Measurements from ENCODE around the gene NFYB.
"Not testable (repeated sequence)": the region's sequence is repeated elsewhere in the genome, so short reads cannot be mapped to it uniquely, and the experiment has no call there.

The NFYB gene

DNA sequence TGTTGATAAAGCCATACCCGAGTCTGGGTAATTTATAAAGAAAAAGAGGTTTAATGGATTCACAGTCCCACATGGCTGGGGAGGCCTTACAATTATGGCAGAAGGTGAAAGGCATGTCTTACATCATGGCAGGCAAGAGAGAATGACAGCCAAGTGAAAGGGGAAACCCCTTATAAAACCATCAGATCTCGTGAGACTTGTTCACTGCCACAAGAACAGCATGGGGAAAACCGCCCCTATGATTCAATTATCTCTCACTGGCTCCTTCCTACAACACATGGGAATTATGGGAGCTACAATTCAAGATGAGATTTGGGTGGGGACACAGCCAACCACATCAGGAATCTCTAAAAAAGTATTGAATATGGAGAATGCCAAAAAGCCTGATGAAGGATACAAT is 25.0 kb upstream of the NFYB start:
- H3K4me1 ChIP-seq (ENCODE audit: control insufficient read depth in 2 of 2, insufficient read depth in 2 of 2, low read length in 2 of 2); H3K27me3 ChIP-seq (ENCODE audit: control insufficient read depth in 2 of 2, insufficient read depth in 2 of 2, low read length in 2 of 2); H3K27ac ChIP-seq (ENCODE audit: low read depth in 2 of 2, low read length in 2 of 2); H3K9me3 ChIP-seq (ENCODE audit: control insufficient read depth in 2 of 2, low read length in 2 of 2); H3K9ac ChIP-seq (ENCODE audit: low read depth in 1 of 2, low read length in 2 of 2); H3K4me3 ChIP-seq (ENCODE audit: low read length in 2 of 2); H3K36me3 ChIP-seq (ENCODE audit: control insufficient read depth in 2 of 2, insufficient read depth in 2 of 2, low read length in 2 of 2): not testable (repeated sequence)

DNA sequence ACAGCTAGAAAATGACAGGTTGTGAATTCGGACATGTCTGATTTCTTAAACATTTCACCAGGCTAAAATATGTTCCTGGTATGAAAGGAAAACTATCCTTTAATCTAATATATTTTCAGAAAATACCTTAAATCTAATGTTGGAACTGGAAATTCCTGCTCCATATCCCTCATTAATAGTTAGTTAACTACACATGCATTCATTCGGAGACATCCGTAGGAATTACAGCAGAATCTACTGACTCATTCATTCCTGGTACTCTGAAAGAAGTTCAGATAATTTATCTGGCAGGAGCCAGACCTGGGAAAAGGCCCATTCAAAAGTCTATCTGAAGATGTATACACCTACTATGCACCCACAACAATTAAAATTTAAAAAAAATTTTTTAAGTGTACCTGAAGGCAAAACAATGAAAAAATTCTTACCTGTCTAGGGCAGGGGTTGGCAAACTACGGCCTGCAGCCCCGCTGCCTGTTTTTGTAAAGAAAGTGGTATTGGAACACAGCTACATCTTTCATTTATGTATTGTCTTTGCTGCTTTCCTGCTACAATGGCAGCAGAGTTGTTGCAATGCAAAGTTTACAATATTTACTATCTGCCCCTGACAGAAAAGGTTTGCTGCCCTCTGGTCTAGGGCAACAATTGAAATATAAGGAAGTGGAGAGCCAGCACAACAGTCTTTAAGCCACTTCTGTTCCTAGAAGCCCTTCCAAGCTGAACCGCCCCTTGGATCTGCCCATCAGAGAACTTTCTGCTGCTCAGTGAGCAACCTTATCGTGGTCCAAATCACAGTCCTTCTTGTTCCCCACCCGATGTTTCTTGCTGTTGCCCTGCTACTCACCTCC is 17.9 kb upstream of the NFYB start:
- H3K9ac ChIP-seq (ENCODE audit: low read depth in 1 of 2, low read length in 2 of 2) = no peak overlapping the region
- H3K27ac ChIP-seq (ENCODE audit: low read depth in 2 of 2, low read length in 2 of 2) = no peak overlapping the region
- no peaks in the 10 kb centered on the region for H3K27me3 ChIP-seq (ENCODE audit: control insufficient read depth in 2 of 2, insufficient read depth in 2 of 2, low read length in 2 of 2)
- H3K9me3 ChIP-seq (ENCODE audit: control insufficient read depth in 2 of 2, low read length in 2 of 2) = no peaks in the 10 kb centered on the region
- no peaks in the 10 kb centered on the region for H3K36me3 ChIP-seq (ENCODE audit: control insufficient read depth in 2 of 2, insufficient read depth in 2 of 2, low read length in 2 of 2)
- H3K4me1 ChIP-seq (ENCODE audit: control insufficient read depth in 2 of 2, insufficient read depth in 2 of 2, low read length in 2 of 2) = no peaks in the 10 kb centered on the region
- H3K4me3 ChIP-seq (ENCODE audit: low read length in 2 of 2) = no peak overlapping the region

DNA sequence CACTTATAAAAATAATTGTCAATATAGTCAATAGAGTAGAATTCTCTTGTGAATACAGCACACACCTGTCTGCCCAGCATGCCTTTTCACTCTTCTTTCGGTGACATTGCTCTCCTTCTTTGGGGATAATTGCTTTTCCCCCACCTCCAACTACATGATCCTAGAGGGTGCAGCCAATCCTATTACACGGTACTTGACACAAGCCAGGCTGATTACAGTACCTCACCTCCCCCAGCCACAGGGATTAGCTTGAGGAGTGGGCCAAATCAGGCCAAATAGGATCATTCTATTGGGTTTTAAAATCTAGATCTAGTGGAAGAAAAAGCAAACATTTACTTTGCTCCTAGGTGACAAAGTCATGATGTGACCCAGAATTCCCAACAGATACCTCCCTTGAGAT is 16.8 kb upstream of the NFYB start:
- no peak overlapping the region for H3K27ac ChIP-seq (ENCODE audit: low read depth in 2 of 2, low read length in 2 of 2)
- no peaks in the 10 kb centered on the region for H3K27me3 ChIP-seq (ENCODE audit: control insufficient read depth in 2 of 2, insufficient read depth in 2 of 2, low read length in 2 of 2)
- H3K4me1 ChIP-seq (ENCODE audit: control insufficient read depth in 2 of 2, insufficient read depth in 2 of 2, low read length in 2 of 2) = no peaks in the 10 kb centered on the region
- H3K9me3 ChIP-seq (ENCODE audit: control insufficient read depth in 2 of 2, low read length in 2 of 2) = no peaks in the 10 kb centered on the region
- H3K4me3 ChIP-seq (ENCODE audit: low read length in 2 of 2) = no peak overlapping the region
- no peak overlapping the region for H3K9ac ChIP-seq (ENCODE audit: low read depth in 1 of 2, low read length in 2 of 2)
- no peaks in the 10 kb centered on the region for H3K36me3 ChIP-seq (ENCODE audit: control insufficient read depth in 2 of 2, insufficient read depth in 2 of 2, low read length in 2 of 2)

DNA sequence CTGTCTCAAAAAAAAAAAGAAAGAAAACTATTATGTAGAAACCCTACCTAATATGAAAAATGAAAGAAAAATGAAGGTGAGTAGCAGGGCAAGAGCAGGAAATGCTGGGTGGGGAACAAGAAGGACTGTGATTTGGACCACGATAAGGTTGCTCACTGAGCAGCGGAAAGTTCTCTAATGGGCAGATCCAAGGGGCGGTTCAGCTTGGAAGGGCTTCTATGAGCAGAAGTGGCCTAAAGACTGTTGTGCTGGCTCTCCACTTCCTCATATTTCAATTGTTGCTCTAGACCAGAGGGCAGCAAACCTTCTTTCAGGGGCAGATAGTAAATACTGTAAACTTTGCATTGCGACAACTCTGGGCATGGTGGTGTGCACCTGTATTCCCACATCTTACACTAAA is 16.3 kb upstream of the NFYB start:
- H3K27ac ChIP-seq (ENCODE audit: low read depth in 2 of 2, low read length in 2 of 2) = no peak overlapping the region
- H3K36me3 ChIP-seq (ENCODE audit: control insufficient read depth in 2 of 2, insufficient read depth in 2 of 2, low read length in 2 of 2) = no peaks in the 10 kb centered on the region
- H3K9me3 ChIP-seq (ENCODE audit: control insufficient read depth in 2 of 2, low read length in 2 of 2) = no peaks in the 10 kb centered on the region
- no peaks in the 10 kb centered on the region for H3K27me3 ChIP-seq (ENCODE audit: control insufficient read depth in 2 of 2, insufficient read depth in 2 of 2, low read length in 2 of 2)
- no peaks in the 10 kb centered on the region for H3K4me1 ChIP-seq (ENCODE audit: control insufficient read depth in 2 of 2, insufficient read depth in 2 of 2, low read length in 2 of 2)
- no peak overlapping the region for H3K9ac ChIP-seq (ENCODE audit: low read depth in 1 of 2, low read length in 2 of 2)
- no peak overlapping the region for H3K4me3 ChIP-seq (ENCODE audit: low read length in 2 of 2)

DNA sequence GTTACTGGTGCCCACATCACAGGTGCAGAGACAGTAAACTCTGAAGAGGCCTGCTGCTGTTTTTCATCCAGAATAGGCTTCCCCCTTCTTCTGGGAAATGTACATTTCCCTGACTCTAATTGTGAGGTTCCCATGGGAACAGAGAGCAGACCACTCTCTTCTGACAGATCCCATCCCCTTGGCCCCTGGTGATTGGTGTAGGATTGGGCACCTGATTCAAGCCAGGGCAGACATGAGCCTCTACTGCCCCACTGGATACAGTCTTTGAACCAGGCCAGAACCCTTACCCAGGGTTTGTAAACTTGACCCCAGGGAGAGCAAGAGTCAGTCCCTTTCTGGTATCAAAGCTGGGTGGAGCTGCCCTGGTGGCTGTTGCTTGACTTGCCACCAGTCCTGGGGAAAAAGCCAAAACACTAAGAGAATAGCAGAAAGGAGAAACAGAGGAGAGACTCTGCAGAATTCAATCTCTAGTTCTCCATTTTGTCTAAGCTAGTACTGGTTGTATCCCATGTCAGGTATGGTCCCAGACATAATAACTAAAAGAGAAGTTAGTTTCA is 14.8 kb upstream of the NFYB start:
- H3K27me3 ChIP-seq (ENCODE audit: control insufficient read depth in 2 of 2, insufficient read depth in 2 of 2, low read length in 2 of 2) = no peaks in the 10 kb centered on the region
- H3K36me3 ChIP-seq (ENCODE audit: control insufficient read depth in 2 of 2, insufficient read depth in 2 of 2, low read length in 2 of 2) = no peaks in the 10 kb centered on the region
- no peak overlapping the region for H3K27ac ChIP-seq (ENCODE audit: low read depth in 2 of 2, low read length in 2 of 2)
- no peak overlapping the region for H3K9ac ChIP-seq (ENCODE audit: low read depth in 1 of 2, low read length in 2 of 2)
- H3K4me1 ChIP-seq (ENCODE audit: control insufficient read depth in 2 of 2, insufficient read depth in 2 of 2, low read length in 2 of 2) = no peaks in the 10 kb centered on the region
- no peaks in the 10 kb centered on the region for H3K9me3 ChIP-seq (ENCODE audit: control insufficient read depth in 2 of 2, low read length in 2 of 2)
- H3K4me3 ChIP-seq (ENCODE audit: low read length in 2 of 2) = no peak overlapping the region

DNA sequence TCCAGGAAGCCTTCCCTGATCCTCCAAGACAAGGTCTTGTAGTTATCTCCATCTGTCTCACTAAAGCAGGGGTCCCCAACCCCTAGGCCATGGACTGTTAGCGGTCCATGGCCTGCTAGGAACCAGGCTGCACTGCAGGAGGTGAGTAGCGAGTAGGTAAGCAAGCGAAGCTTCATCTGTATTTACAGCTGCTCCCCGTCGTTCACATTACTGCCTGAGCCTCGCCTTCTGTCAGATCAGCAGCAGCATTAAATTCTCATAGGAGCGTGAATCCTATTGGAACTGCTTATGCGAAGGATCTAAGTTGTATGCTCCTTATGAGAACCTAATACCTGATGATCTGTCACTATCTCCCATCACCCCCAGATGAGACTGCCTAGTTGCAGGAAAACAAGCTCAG is 12.4 kb upstream of the NFYB start:
- H3K27me3 ChIP-seq (ENCODE audit: control insufficient read depth in 2 of 2, insufficient read depth in 2 of 2, low read length in 2 of 2) = no peaks in the 10 kb centered on the region
- no peak overlapping the region for H3K4me3 ChIP-seq (ENCODE audit: low read length in 2 of 2)
- no peaks in the 10 kb centered on the region for H3K9me3 ChIP-seq (ENCODE audit: control insufficient read depth in 2 of 2, low read length in 2 of 2)
- no peak overlapping the region for H3K9ac ChIP-seq (ENCODE audit: low read depth in 1 of 2, low read length in 2 of 2)
- H3K27ac ChIP-seq (ENCODE audit: low read depth in 2 of 2, low read length in 2 of 2) = no peak overlapping the region
- H3K4me1 ChIP-seq (ENCODE audit: control insufficient read depth in 2 of 2, insufficient read depth in 2 of 2, low read length in 2 of 2) = no peaks in the 10 kb centered on the region
- H3K36me3 ChIP-seq (ENCODE audit: control insufficient read depth in 2 of 2, insufficient read depth in 2 of 2, low read length in 2 of 2) = no peaks in the 10 kb centered on the region

DNA sequence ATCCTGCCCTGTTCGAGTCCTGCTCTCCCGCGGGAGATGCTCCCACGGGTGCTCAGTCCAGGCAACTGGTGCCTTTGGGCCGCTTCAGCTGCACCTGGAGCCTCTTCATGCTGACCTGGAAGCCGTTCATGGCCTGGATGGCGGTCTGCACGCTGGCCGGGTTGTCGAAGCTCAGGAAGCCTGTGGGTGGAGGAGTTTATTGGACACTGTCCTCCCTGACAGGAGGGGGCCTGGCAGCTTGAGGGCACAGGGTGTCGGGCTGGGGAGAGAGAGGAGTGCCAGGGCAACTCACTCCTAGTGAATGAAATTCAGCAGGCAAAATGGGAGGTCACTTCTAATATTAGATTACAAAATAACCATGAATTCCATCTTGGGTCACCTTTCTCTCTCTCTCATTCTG is 9.3 kb upstream of the NFYB start:
- H3K4me3 ChIP-seq (ENCODE audit: low read length in 2 of 2) = no peak overlapping the region
- no peaks in the 10 kb centered on the region for H3K9me3 ChIP-seq (ENCODE audit: control insufficient read depth in 2 of 2, low read length in 2 of 2)
- H3K4me1 ChIP-seq (ENCODE audit: control insufficient read depth in 2 of 2, insufficient read depth in 2 of 2, low read length in 2 of 2) = no peaks in the 10 kb centered on the region
- no peaks in the 10 kb centered on the region for H3K36me3 ChIP-seq (ENCODE audit: control insufficient read depth in 2 of 2, insufficient read depth in 2 of 2, low read length in 2 of 2)
- no peaks in the 10 kb centered on the region for H3K27me3 ChIP-seq (ENCODE audit: control insufficient read depth in 2 of 2, insufficient read depth in 2 of 2, low read length in 2 of 2)
- H3K27ac ChIP-seq (ENCODE audit: low read depth in 2 of 2, low read length in 2 of 2) = no peak overlapping the region
- H3K9ac ChIP-seq (ENCODE audit: low read depth in 1 of 2, low read length in 2 of 2) = no peak overlapping the region

DNA sequence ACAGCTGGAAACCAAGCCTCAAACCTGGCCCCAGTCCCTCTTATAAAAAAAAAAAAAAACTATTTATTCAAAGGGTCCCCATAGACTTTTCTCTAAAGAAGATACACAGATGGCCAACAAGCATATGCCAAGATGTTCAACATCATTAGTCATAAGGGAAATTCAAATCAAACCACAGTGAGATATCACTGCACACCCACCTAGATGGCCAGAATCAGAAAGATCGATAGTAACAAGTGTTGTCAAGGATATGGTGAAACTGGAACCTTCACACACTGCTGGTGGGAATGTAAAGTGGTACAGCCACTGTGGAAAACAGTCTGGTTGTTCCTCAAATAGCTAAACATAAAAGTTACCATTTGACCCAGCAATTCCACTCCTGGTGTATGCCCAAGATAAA is 5.9 kb upstream of the NFYB start:
- Histone ChIP-seq H3K36me3 (ENCODE audit: control insufficient read depth in 2 of 2, insufficient read depth in 2 of 2, low read length in 2 of 2) (no peaks in the 10 kb centered on the region), H3K9ac (ENCODE audit: low read depth in 1 of 2, low read length in 2 of 2) (no peak overlapping the region), H3K4me3 (ENCODE audit: low read length in 2 of 2) (no peak overlapping the region), H3K27ac (ENCODE audit: low read depth in 2 of 2, low read length in 2 of 2) (no peak overlapping the region), H3K4me1 (ENCODE audit: control insufficient read depth in 2 of 2, insufficient read depth in 2 of 2, low read length in 2 of 2) (no peaks in the 10 kb centered on the region), H3K27me3 (ENCODE audit: control insufficient read depth in 2 of 2, insufficient read depth in 2 of 2, low read length in 2 of 2) (no peaks in the 10 kb centered on the region), H3K9me3 (ENCODE audit: control insufficient read depth in 2 of 2, low read length in 2 of 2) (no peaks in the 10 kb centered on the region)

DNA sequence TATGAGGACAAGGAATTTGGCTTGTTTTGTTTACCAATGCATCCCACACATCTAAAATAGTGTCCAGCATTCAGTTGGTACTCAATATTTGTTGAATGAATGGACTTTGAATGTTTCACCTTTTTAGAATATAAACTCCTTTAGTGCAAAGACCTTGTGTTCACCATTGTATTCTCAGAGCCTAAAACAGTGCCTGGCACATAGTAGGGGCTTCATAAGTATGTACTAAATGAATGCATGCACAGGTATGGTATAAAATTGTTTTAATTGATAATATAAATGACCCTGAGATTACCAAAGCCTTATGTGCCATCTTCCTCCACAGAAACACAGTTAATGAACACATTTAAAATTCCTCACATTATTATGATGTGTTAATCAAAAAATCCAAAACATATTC is 5.0 kb upstream of the NFYB start:
- H3K27ac ChIP-seq (ENCODE audit: low read depth in 2 of 2, low read length in 2 of 2) = no peak overlapping the region
- no peaks in the 10 kb centered on the region for H3K27me3 ChIP-seq (ENCODE audit: control insufficient read depth in 2 of 2, insufficient read depth in 2 of 2, low read length in 2 of 2)
- no peaks in the 10 kb centered on the region for H3K9me3 ChIP-seq (ENCODE audit: control insufficient read depth in 2 of 2, low read length in 2 of 2)
- H3K9ac ChIP-seq (ENCODE audit: low read depth in 1 of 2, low read length in 2 of 2) = no peak overlapping the region
- H3K36me3 ChIP-seq (ENCODE audit: control insufficient read depth in 2 of 2, insufficient read depth in 2 of 2, low read length in 2 of 2) = no peaks in the 10 kb centered on the region
- H3K4me1 ChIP-seq (ENCODE audit: control insufficient read depth in 2 of 2, insufficient read depth in 2 of 2, low read length in 2 of 2) = peaks cover 3 to 5% of the 10 kb centered on the region in 2 donors
- no peak overlapping the region for H3K4me3 ChIP-seq (ENCODE audit: low read length in 2 of 2)

DNA sequence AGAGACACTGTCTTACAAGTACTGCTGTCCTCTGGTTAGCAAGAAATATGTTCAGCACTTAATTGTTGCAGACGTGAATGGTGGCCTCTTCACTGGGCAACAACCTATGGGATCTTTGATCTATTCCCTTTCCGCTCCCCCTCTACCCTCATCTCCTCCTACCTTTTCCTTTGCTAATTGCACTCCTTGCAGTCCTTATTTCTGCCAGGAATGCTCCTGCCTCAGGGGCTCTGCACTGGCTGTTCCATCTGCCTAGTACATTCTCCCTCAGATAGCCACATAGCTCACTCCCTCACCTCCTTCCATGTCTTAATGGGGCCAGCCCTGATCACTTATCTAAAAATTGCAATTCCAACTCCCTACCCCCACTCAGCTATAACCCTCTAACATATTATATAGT is 4.5 kb upstream of the NFYB start:
- no peaks in the 10 kb centered on the region for H3K27me3 ChIP-seq (ENCODE audit: control insufficient read depth in 2 of 2, insufficient read depth in 2 of 2, low read length in 2 of 2)
- H3K9me3 ChIP-seq (ENCODE audit: control insufficient read depth in 2 of 2, low read length in 2 of 2) = no peaks in the 10 kb centered on the region
- H3K9ac ChIP-seq (ENCODE audit: low read depth in 1 of 2, low read length in 2 of 2) = no peak overlapping the region
- H3K27ac ChIP-seq (ENCODE audit: low read depth in 2 of 2, low read length in 2 of 2) = no peak overlapping the region
- peaks cover 3 to 5% of the 10 kb centered on the region in 2 donors for H3K4me1 ChIP-seq (ENCODE audit: control insufficient read depth in 2 of 2, insufficient read depth in 2 of 2, low read length in 2 of 2)
- no peak overlapping the region for H3K4me3 ChIP-seq (ENCODE audit: low read length in 2 of 2)
- H3K36me3 ChIP-seq (ENCODE audit: control insufficient read depth in 2 of 2, insufficient read depth in 2 of 2, low read length in 2 of 2) = no peaks in the 10 kb centered on the region

Data from mucosa of rectum (tissue), 2 donors.